HepG2 (cell line): ENCODE results near the gene SLC45A3. TPM values are rescaled to one million over a fixed set of nuclear protein-coding genes. Genes with fewer than 3 reads are reported as not detected.

Source experiments
- ELF3 ChIP-seq: IDR thresholded peaks from 2 replicates; pipeline ENCODE4 v1.6.1; 2016; ENCODE audit warnings: missing genetic modification reagents, missing compliant biosample characterization
- FOXJ3 ChIP-seq: sonication (generic); formaldehyde crosslinking; IDR thresholded peaks from 2 replicates; pipeline ENCODE4 v1.4.0; 2020; ENCODE audit warnings: missing genetic modification reagents, mild to moderate bottlenecking, borderline replicate concordance
- FOXM1 ChIP-seq: sonication (generic); formaldehyde crosslinking; IDR thresholded peaks from 2 replicates; pipeline ENCODE4 v1.5.0; 2020; ENCODE audit warnings: missing genetic modification reagents
- FOXP4 ChIP-seq: sonication (generic); formaldehyde crosslinking; IDR thresholded peaks from 2 replicates; pipeline ENCODE4 v1.4.0; 2020; ENCODE audit warnings: missing genetic modification reagents
- HOXD1 ChIP-seq: sonication (generic); formaldehyde crosslinking; IDR thresholded peaks from 2 replicates; pipeline ENCODE4 v1.5.0; 2020; ENCODE audit warnings: missing genetic modification reagents
- SOX6 ChIP-seq, 2 experiments: fragments of 450-650 bp in 1 of 2; sonication (generic) in 1 of 2; formaldehyde crosslinking in 1 of 2; IDR thresholded peaks; 2 replicates each; pipeline versions ENCODE4 v1.4.0 to v1.6.1; 2017 to 2020; ENCODE audit warnings: antibody characterized with exemption in 1 of 2, mild to moderate bottlenecking in 1 of 2, missing genetic modification reagents in 1 of 2
- TARDBP ChIP-seq: sonication (generic); formaldehyde crosslinking; IDR thresholded peaks from 2 replicates; pipeline ENCODE4 v1.8.0; 2022; ENCODE audit warnings: mild to moderate bottlenecking, missing genetic modification reagents
- TBX2 ChIP-seq: sonication (generic); formaldehyde crosslinking; IDR thresholded peaks from 2 replicates; pipeline ENCODE4 v1.5.0; 2020; ENCODE audit warnings: missing genetic modification reagents, mild to moderate bottlenecking, borderline replicate concordance
- TCF7 ChIP-seq: sonication (generic); IDR thresholded peaks from 2 replicates; pipeline ENCODE4 v1.6.1; 2016; ENCODE audit warnings: antibody characterized with exemption, low read depth
- THAP11 ChIP-seq: IDR thresholded peaks from 2 replicates; pipeline ENCODE4 v1.6.1; 2016; ENCODE audit warnings: missing biosample characterization, missing genetic modification reagents
- ZMYM4 ChIP-seq: sonication (generic); formaldehyde crosslinking; IDR thresholded peaks from 2 replicates; pipeline ENCODE4 v1.8.1; 2023; ENCODE audit warnings: mild to moderate bottlenecking, missing genetic modification reagents
- ZNF10 ChIP-seq: sonication (generic); formaldehyde crosslinking; IDR thresholded peaks from 2 replicates; pipeline ENCODE4 v1.4.0; 2020; ENCODE audit warnings: mild to moderate bottlenecking, low read depth, missing genetic modification reagents, borderline replicate concordance
- ZNF430 ChIP-seq: sonication (generic); formaldehyde crosslinking; IDR thresholded peaks from 2 replicates; pipeline ENCODE4 v1.9.0; 2021; ENCODE audit warnings: mild to moderate bottlenecking, missing genetic modification reagents
- ZNF710 ChIP-seq: sonication (generic); formaldehyde crosslinking; IDR thresholded peaks from 2 replicates; pipeline ENCODE4 v1.5.0; 2020; ENCODE audit warnings: mild to moderate bottlenecking, missing genetic modification reagents, borderline replicate concordance
- polyA plus RNA-seq, 8 experiments: library from polyadenylated mRNA; depleted of rRNA in 3 of 8; stranded (reverse) in 7 of 8; unstranded in 1 of 8; fragments of >200 nt; fragmentation: Illumina TruSeq in 4 of 8; extraction: Trizol in 4 of 8; gene quantifications; 2 replicates each; pipeline versions ENCODE4 v1.2.1 to v1.2.3, GENCODE V29; 2011 to 2016; ENCODE audit warnings: low read depth in 4 of 8, missing spikeins in 1 of 8, mixed read lengths in 1 of 8; ENCODE audit not compliant: insufficient read depth in 1 of 8
- total RNA-seq, 5 experiments: library from RNA; depleted of rRNA; stranded (reverse); fragments of >200 nt; fragmentation: Illumina TruSeq; extraction: Trizol; gene quantifications; 2 replicates each; pipeline ENCODE4 v1.2.3, GENCODE V29; 2016; ENCODE audit warnings: low read depth in 1 of 5
- TF ChIP-seq, protein P1 (sequence below): sonication (generic); formaldehyde crosslinking; IDR thresholded peaks from 2 replicates; pipeline ENCODE4 v1.5.0; 2020; ENCODE audit warnings: mild to moderate bottlenecking, missing genetic modification reagents
- TF ChIP-seq, protein P2 (sequence below): sonication (generic); formaldehyde crosslinking; IDR thresholded peaks from 2 replicates; pipeline ENCODE4 v1.5.1; 2020; ENCODE audit warnings: mild to moderate bottlenecking, missing genetic modification reagents, borderline replicate concordance

The SLC45A3 gene
- total and polyA plus RNA-seq, 2 of the 13 experiments (the other 11 are each of a cell fraction or from before 2014, with no cell fraction given) = 3.4 to 4.1 TPM

GRCh38 chr1:205642679-205643307 lies 37.5 kb downstream of the SLC45A3 start (continued):
- TF ChIP-seq, protein P1, sequence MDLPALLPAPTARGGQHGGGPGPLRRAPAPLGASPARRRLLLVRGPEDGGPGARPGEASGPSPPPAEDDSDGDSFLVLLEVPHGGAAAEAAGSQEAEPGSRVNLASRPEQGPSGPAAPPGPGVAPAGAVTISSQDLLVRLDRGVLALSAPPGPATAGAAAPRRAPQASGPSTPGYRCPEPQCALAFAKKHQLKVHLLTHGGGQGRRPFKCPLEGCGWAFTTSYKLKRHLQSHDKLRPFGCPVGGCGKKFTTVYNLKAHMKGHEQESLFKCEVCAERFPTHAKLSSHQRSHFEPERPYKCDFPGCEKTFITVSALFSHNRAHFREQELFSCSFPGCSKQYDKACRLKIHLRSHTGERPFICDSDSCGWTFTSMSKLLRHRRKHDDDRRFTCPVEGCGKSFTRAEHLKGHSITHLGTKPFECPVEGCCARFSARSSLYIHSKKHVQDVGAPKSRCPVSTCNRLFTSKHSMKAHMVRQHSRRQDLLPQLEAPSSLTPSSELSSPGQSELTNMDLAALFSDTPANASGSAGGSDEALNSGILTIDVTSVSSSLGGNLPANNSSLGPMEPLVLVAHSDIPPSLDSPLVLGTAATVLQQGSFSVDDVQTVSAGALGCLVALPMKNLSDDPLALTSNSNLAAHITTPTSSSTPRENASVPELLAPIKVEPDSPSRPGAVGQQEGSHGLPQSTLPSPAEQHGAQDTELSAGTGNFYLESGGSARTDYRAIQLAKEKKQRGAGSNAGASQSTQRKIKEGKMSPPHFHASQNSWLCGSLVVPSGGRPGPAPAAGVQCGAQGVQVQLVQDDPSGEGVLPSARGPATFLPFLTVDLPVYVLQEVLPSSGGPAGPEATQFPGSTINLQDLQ (CRISPR knock-in tag) = no peak
- peak; percentile 26; the same call in 1 of the 2 replicates for TF ChIP-seq ZNF710 (CRISPR knock-in tag)
- 0 out of 2 replicates have a peak, but pooled peaks have one; percentile 25 for TF ChIP-seq FOXJ3 (CRISPR knock-in tag)
- peak; percentile 34; the same call in 1 of the 2 replicates for TF ChIP-seq ZMYM4
- no peak for TF ChIP-seq SOX6 (IDR thresholded peaks at IDR 0.05)
- peak; percentile 60 for TF ChIP-seq SOX6 (CRISPR knock-in tag; IDR thresholded peaks at IDR 0.05)
- TF ChIP-seq TBX2 (CRISPR knock-in tag) = peak; percentile 32
- TF ChIP-seq TARDBP (CRISPR knock-in tag) = peak; percentile 37; the same call in 1 of the 2 replicates
- TF ChIP-seq ZNF430 = 0 out of 2 replicates have a peak, but pooled peaks have one; percentile 44
- TF ChIP-seq HOXD1 (CRISPR knock-in tag) = peak; percentile 62; the same call in 1 of the 2 replicates
- TF ChIP-seq ZNF10 (CRISPR knock-in tag) = no peak
- peak; percentile 67 for TF ChIP-seq TCF7
- 0 out of 2 replicates have a peak, but pooled peaks have one; percentile 21 for TF ChIP-seq THAP11 (CRISPR knock-in tag)
- TF ChIP-seq FOXM1 (CRISPR knock-in tag) = no peak
- TF ChIP-seq FOXP4 (CRISPR knock-in tag) = peak; percentile 59
- TF ChIP-seq ELF3 (CRISPR knock-in tag) = 0 out of 2 replicates have a peak, but pooled peaks have one; percentile 18
- TF ChIP-seq, protein P2, sequence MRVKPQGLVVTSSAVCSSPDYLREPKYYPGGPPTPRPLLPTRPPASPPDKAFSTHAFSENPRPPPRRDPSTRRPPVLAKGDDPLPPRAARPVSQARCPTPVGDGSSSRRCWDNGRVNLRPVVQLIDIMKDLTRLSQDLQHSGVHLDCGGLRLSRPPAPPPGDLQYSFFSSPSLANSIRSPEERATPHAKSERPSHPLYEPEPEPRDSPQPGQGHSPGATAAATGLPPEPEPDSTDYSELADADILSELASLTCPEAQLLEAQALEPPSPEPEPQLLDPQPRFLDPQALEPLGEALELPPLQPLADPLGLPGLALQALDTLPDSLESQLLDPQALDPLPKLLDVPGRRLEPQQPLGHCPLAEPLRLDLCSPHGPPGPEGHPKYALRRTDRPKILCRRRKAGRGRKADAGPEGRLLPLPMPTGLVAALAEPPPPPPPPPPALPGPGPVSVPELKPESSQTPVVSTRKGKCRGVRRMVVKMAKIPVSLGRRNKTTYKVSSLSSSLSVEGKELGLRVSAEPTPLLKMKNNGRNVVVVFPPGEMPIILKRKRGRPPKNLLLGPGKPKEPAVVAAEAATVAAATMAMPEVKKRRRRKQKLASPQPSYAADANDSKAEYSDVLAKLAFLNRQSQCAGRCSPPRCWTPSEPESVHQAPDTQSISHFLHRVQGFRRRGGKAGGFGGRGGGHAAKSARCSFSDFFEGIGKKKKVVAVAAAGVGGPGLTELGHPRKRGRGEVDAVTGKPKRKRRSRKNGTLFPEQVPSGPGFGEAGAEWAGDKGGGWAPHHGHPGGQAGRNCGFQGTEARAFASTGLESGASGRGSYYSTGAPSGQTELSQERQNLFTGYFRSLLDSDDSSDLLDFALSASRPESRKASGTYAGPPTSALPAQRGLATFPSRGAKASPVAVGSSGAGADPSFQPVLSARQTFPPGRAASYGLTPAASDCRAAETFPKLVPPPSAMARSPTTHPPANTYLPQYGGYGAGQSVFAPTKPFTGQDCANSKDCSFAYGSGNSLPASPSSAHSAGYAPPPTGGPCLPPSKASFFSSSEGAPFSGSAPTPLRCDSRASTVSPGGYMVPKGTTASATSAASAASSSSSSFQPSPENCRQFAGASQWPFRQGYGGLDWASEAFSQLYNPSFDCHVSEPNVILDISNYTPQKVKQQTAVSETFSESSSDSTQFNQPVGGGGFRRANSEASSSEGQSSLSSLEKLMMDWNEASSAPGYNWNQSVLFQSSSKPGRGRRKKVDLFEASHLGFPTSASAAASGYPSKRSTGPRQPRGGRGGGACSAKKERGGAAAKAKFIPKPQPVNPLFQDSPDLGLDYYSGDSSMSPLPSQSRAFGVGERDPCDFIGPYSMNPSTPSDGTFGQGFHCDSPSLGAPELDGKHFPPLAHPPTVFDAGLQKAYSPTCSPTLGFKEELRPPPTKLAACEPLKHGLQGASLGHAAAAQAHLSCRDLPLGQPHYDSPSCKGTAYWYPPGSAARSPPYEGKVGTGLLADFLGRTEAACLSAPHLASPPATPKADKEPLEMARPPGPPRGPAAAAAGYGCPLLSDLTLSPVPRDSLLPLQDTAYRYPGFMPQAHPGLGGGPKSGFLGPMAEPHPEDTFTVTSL = peak; percentile 54; the same call in 1 of the 2 replicates
